ENCODE measurements around the gene OR2H2.

The OR2H2 gene

GRCh38 chr6:29593199-29593855, 8.4 kb downstream of the OR2H2 start:
- no peak for DNase-seq

- DNase-seq, result no peak
Observed at GRCh38 chr6:29596381-29596900, 11.5 kb downstream of the OR2H2 start.

DNA sequence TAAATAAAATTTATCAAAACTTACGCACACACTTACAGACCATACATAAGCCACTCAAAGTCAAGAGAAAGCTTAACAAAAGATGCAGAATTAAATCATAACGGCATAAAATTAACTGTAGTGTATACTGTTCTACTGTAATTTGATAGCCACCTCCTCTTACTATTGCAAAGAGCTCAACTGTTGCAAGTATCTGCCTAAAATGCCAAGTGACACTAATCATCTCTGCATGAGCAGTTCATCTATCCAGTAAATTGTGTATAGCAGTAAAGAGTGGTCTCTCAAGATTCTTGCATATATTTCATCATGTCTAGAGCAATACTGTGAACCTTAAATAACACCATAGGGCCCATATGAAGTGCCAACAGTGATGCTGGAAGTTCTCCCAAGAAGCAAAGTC, 12.3 kb downstream of the OR2H2 start:
- no peak for DNase-seq

DNA sequence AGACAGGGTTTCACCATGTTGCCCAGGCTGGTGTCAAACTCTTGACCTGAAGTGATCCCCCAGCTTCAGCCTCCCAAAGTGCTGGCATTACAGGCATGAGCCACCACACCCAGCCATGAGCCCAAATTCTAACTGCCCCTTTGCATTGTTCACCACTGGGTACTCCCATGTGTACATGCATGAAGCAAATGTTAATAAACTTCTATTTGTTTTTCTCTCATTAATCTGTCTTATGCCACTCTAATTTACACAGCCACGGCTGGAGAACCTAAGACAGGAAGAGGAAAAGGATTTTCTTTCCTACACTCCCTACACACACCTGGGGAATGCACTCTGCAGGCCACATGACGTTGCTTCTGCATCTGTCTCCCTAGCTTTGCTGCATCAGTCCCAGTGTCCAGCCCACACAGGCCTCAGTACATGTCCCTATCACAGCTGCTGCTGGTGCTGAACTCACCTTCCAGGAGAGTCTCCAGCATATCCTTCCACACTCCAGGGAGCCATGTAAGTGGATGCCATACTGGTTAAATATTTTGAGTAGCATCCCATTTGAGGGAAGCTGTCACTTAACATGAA, 13.3 kb downstream of the OR2H2 start:
- DNase-seq, result no peak

- DNase-seq, result no peak
Observed at GRCh38 chr6:29602564-29603361, 17.8 kb downstream of the OR2H2 start.

- DNase-seq, result no peak
Observed at GRCh38 chr6:29603456-29603855, 18.5 kb downstream of the OR2H2 start.

GRCh38 chr6:29603930-29604329, 19.0 kb downstream of the OR2H2 start:
- DNase-seq, result no peak

GRCh38 chr6:29608131-29608530, 23.2 kb downstream of the OR2H2 start:
- no peak for DNase-seq

DNA sequence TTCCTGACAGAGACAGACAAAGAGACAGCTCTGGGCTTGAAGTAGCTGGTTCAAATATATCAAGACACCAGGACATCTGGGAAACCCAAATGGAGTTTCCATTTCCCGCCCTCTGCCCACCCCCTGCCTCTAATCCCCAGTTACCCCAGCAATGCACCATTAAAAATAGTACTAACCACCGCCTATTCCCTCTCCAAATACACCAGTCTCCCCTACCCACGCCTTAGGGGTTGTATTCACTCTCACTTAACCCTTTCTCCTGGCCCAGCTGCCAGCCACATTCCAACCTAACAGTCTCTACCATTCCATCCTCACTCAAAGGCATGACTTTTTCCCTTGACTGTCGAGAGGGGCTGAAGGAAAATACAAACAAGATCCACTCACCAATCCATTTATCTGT, 25.6 kb downstream of the OR2H2 start:
- no peak for DNase-seq

GRCh38 chr6:29611426-29611825, 26.5 kb downstream of the OR2H2 start:
- DNase-seq, result no peak

- DNase-seq, result no peak
Observed at GRCh38 chr6:29617782-29618554, 33.0 kb downstream of the OR2H2 start.

GRCh38 chr6:29619578-29620160, 34.7 kb downstream of the OR2H2 start:
- DNase-seq, result no peak

DNA sequence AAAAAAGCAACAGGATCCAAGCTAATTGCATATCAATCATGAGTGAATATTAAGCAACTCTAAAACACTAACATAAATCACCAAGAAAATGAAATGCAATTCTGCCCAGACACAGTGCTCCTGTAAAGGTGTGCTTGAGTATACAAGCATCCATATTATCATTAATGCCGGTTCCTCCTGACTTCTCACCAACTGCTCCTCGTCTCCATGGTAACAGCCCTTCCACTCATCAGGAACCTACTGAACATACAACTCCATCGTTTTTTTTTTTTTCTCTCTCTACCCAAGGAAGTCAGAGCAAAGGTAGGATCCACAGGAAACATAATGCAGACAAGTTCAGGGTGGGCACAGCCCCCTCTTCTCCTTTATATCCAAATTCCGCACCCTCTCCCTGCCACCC, 35.7 kb downstream of the OR2H2 start:
- no peak for DNase-seq

- DNase-seq, result no peak
Observed at GRCh38 chr6:29624520-29624961, 39.6 kb downstream of the OR2H2 start.

DNA sequence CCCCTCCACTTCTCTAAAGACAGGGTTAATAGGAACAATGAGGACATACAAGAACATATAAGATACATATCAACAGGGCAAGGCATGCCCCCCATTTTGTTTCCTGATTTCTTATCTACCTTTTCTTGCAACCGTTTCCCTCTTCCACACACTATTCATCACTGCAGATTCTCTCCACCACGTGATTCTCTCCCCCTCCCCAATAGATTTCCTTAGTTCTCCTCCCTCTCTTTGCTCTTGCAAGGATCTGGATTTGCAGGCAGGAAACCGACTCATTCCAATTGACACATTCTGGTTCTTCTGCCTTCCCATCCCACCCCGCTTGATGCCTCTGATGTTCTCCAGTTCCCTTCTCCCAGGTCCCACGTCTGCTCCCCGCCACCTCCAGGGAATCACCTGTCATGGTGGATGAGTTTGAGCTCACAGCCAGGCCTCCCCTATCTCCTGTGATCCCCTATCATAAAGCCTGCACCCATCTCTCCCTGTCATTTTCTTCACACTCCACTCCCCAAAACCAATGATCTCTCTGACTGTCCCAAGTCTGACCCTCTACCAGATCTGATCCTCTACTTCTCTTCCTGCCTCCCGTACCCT, 40.5 kb downstream of the OR2H2 start:
- no peak for DNase-seq

- DNase-seq, result no peak
Observed at GRCh38 chr6:29626948-29627754, 42.2 kb downstream of the OR2H2 start.

- no peak for DNase-seq
Observed at GRCh38 chr6:29627755-29628418, 43.0 kb downstream of the OR2H2 start.

- DNase-seq, result peak; percentile 55
Observed at GRCh38 chr6:29628419-29629281, 43.7 kb downstream of the OR2H2 start.

DNA sequence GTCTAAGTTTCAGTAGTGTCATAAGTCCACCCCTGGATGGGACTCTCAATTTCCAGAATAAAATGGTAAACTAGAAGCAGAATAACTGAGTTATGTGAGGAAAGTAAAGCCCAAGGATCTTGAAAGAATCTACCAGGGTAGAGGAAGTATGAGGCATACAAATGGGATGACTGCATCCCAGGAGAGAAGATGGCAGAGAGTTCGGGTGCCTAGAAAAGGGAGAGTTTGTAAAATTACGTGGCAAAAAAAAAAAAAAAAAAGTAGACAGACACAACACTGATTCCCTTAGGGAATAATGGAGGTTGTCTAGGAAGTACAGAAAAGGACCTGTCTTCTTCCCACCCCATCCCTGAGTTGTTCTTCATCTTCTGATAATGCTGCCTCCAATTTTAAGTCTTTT, 44.6 kb downstream of the OR2H2 start:
- DNase-seq, result no peak

- no peak for DNase-seq
Observed at GRCh38 chr6:29630315-29630714, 45.4 kb downstream of the OR2H2 start.
